Keratinocyte (primary cell): ENCODE measurements around the gene MYH2. TPM values are rescaled to one million over a fixed set of nuclear protein-coding genes. Genes with fewer than 3 reads are reported as not detected.

Source experiments
- DNase-seq: peaks from one replicate; pipeline ENCODE4 v3.0.0-alpha.2; 2011; ENCODE audit warnings: low read depth, missing footprints, low spot score
- FAIRE-seq: peaks from 2 replicates; lab custom pipeline; 2011; peaks lifted over from hg19 to GRCh38; lab: Jason Lieb, UNC
- H2AFZ ChIP-seq: 2 replicates; pipeline ENCODE4 v1.6.0; 2012; ENCODE audit warnings: low read length, control low read depth, inconsistent platforms; ENCODE audit not compliant: control insufficient read depth
- H3K27ac ChIP-seq: 2 replicates; pipeline ENCODE4 v1.5.1; 2011; ENCODE audit warnings: low read length; ENCODE audit not compliant: control insufficient read depth, insufficient read depth
- H3K27me3 ChIP-seq: 3 replicates; pipeline ENCODE4 v1.6.0; 2011; ENCODE audit warnings: low read length; ENCODE audit not compliant: control insufficient read depth, insufficient read depth; ENCODE audit errors: extremely low read depth
- H3K36me3 ChIP-seq, 2 experiments: 2 replicates in 1 of 2; 3 replicates in 1 of 2; pipeline ENCODE4 v1.5.1; 2011; ENCODE audit warnings: low read length in 2 of 2, mild to moderate bottlenecking in 1 of 2; ENCODE audit not compliant: control insufficient read depth in 2 of 2, insufficient read depth in 2 of 2; ENCODE audit errors: extremely low read depth in 1 of 2
- H3K4me1 ChIP-seq: 3 replicates; pipeline ENCODE4 v1.5.1; 2011; ENCODE audit warnings: low read length; ENCODE audit not compliant: control insufficient read depth, insufficient read depth; ENCODE audit errors: extremely low read depth
- H3K4me2 ChIP-seq: 3 replicates; pipeline ENCODE4 v1.6.0; 2011; ENCODE audit warnings: low read depth, low read length; ENCODE audit not compliant: control insufficient read depth, insufficient read depth; ENCODE audit errors: extremely low read depth
- H3K4me3 ChIP-seq, 3 experiments: fragments of 200-600 bp in 1 of 3; sonication (generic) in 1 of 3; 2 replicates in 2 of 3; 3 replicates in 1 of 3; pipeline ENCODE4 v1.5.1; 2011 to 2016; ENCODE audit warnings: low read length in 3 of 3, mild to moderate bottlenecking in 3 of 3, control low read depth in 2 of 3, inconsistent platforms in 1 of 3, low read depth in 1 of 3, mixed read lengths in 1 of 3, mixed run types in 1 of 3, moderate library complexity in 1 of 3; ENCODE audit not compliant: control insufficient read depth in 2 of 3, insufficient read depth in 2 of 3; ENCODE audit errors: extremely low read depth in 1 of 3
- H3K79me2 ChIP-seq: 2 replicates; pipeline ENCODE4 v1.6.0; 2012; ENCODE audit warnings: low read length; ENCODE audit not compliant: control insufficient read depth, insufficient read depth
- H3K9ac ChIP-seq: 3 replicates; pipeline ENCODE4 v1.6.0; 2011; ENCODE audit warnings: low read length; ENCODE audit not compliant: control insufficient read depth, insufficient read depth; ENCODE audit errors: extremely low read depth
- H3K9me1 ChIP-seq: 3 replicates; pipeline ENCODE4 v1.6.0; 2011; ENCODE audit warnings: low read length; ENCODE audit not compliant: control insufficient read depth, insufficient read depth; ENCODE audit errors: extremely low read depth
- H3K9me3 ChIP-seq: 2 replicates; pipeline ENCODE4 v1.5.1; 2012; ENCODE audit warnings: low read depth, low read length; ENCODE audit not compliant: control insufficient read depth
- H4K20me1 ChIP-seq: 3 replicates; pipeline ENCODE4 v1.6.0; 2011; ENCODE audit warnings: low read length; ENCODE audit not compliant: control insufficient read depth, insufficient read depth; ENCODE audit errors: extremely low read depth
- EZH2 ChIP-seq: IDR thresholded peaks from one replicate; pipeline ENCODE4 v1.6.1; 2012; ENCODE audit warnings: inconsistent platforms, mild to moderate bottlenecking, low read length, moderate library complexity
- dilution Hi-C: fragments of 300-500 bp; cut with MboI; formaldehyde crosslinking; loops from one replicate; pipeline ENCODE4 v1.7.0; 2020; ENCODE audit warnings: low sequenced_read_pairs; ENCODE audit not compliant: extremely low pct_ligation_motif_present
- polyA plus RNA-seq, 5 experiments: library from polyadenylated mRNA; depleted of rRNA in 3 of 5; stranded (reverse) in 3 of 5; stranded (forward) in 1 of 5; unstranded in 1 of 5; fragments of >200 nt; gene quantifications; 1 replicate in 1 of 5; 2 replicates in 3 of 5; 3 replicates in 1 of 5; pipeline versions ENCODE4 v1.2.1 to v1.2.3, GENCODE V29; 2011 to 2012; ENCODE audit warnings: missing spikeins in 2 of 5, low read depth in 1 of 5, low replicate concordance in 1 of 5
- TF ChIP-seq, protein P1 (sequence below), 3 experiments: IDR thresholded peaks in 1 of 3; conservative IDR thresholded peaks in 1 of 3; optimal IDR thresholded peaks in 1 of 3; 2 replicates in 2 of 3; 3 replicates in 1 of 3; pipeline versions ENCODE3 to v1.5.1; 2011; ENCODE audit warnings: low read length in 3 of 3, mild to moderate bottlenecking in 3 of 3, moderate library complexity in 2 of 3, control low read depth in 1 of 3, inconsistent platforms in 1 of 3; ENCODE audit not compliant: insufficient read depth in 2 of 3; ENCODE audit errors: extremely low read depth in 1 of 3

The MYH2 gene
- polyA plus RNA-seq, 1 donor (not counting 4 experiments of a cell fraction or from before 2014, with no cell fraction given): not detected

DNA sequence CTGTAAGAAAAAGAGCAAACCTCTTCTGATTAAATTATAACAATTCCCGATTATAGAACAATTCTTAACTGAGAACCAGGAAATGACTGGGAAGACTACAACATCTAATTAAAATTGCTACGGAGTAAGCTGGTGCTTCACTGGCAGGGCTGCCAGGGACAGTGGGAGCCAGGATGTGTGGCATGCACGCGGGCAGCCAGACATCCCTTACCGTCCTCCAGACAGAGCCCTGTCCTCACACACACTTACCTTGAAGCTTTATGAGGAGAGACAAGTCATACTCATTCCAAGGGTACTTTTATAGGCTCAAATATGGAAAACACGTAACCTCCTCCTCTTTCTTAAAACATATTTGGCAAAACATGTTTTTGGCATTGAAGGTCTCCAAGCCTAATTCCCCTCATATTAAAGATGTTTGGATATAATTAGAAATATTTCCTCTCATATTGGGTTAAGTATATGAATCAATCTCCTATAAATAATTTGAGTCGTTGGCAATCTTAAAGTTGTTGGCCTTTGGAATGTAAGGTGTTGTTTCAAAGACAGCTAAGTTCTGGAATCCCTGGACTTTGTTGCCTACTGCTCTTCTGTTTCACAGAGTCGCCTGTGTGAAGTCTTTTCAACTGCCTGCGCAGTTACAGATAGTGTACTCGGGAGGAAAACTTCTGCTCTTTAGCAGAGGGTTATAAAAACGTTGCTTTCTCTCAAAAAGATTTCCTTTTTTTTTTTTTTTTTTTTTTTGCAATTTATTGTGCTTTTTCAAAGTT lies 31.0 kb downstream of the MYH2 start, which contains the start of gene MYH1:
Gene MYH1, minus strand, starts transcription at position 272 of the 767 bp plus-strand sequence. CDS start 1,900 bp downstream, outside the sequence.
- DNase-seq (no peak), FAIRE-seq (no peak)
- Histone ChIP-seq H3K36me3 (no peaks in the 10 kb centered on the region), H3K79me2 (no peaks in the 10 kb centered on the region), H3K9ac (no peak within 1 kb of the TSS), H3K4me1 (no peaks in the 10 kb centered on the region), H3K27me3 (no peaks in the 10 kb centered on the region), H4K20me1 (no peaks in the 10 kb centered on the region), H2AFZ (no peak within 1 kb of the TSS), H3K9me3 (no peaks in the 10 kb centered on the region), H3K4me3 (no peak within 1 kb of the TSS), H3K4me2 (no peak within 1 kb of the TSS), H3K9me1 (no peaks in the 10 kb centered on the region), H3K27ac (no peak within 1 kb of the TSS)
- no peak for TF ChIP-seq EZH2
- TF ChIP-seq, protein P1, sequence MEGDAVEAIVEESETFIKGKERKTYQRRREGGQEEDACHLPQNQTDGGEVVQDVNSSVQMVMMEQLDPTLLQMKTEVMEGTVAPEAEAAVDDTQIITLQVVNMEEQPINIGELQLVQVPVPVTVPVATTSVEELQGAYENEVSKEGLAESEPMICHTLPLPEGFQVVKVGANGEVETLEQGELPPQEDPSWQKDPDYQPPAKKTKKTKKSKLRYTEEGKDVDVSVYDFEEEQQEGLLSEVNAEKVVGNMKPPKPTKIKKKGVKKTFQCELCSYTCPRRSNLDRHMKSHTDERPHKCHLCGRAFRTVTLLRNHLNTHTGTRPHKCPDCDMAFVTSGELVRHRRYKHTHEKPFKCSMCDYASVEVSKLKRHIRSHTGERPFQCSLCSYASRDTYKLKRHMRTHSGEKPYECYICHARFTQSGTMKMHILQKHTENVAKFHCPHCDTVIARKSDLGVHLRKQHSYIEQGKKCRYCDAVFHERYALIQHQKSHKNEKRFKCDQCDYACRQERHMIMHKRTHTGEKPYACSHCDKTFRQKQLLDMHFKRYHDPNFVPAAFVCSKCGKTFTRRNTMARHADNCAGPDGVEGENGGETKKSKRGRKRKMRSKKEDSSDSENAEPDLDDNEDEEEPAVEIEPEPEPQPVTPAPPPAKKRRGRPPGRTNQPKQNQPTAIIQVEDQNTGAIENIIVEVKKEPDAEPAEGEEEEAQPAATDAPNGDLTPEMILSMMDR (optimal IDR thresholded peaks at IDR 0.05 in 1 of 3, IDR thresholded peaks at IDR 0.05 in 1 of 3, conservative IDR thresholded peaks at IDR 0.05 in 1 of 3; ENCODE audit: extremely low read depth in 1 of 3, insufficient read depth in 2 of 3, low read length in 3 of 3): no peak
- dilution Hi-C loops: no loop called here

DNA sequence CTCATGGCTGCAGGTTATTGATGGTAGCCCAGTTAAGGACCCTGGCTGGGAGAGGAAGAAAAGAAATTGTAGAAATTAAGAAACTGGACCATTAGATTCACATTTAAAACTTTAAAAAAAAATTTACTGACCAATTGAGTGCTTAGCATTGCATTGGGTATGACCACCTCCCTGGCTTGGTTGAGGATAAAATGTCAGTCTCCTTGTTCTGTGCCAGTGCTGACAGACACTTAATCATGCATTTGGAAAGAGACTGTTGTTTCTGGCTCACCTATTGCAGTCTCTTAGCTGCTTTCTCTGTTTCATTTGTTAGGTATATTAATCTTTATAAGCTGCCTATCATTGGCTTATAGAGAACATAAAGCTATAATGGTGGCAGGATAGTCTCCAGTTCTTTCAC lies 32.8 kb downstream of the MYH2 start:
- no peaks in the 10 kb centered on the region for H3K4me1 ChIP-seq
- no peaks in the 10 kb centered on the region for H3K79me2 ChIP-seq
- no peak overlapping the region for H3K9ac ChIP-seq
- H4K20me1 ChIP-seq: no peaks in the 10 kb centered on the region
- no peak overlapping the region for H3K27ac ChIP-seq
- H3K9me3 ChIP-seq: no peaks in the 10 kb centered on the region
- no peaks in the 10 kb centered on the region for H3K36me3 ChIP-seq
- no peak overlapping the region for H2AFZ ChIP-seq
- H3K4me2 ChIP-seq: no peak overlapping the region
- FAIRE-seq (no peak), DNase-seq (no peak)
- TF ChIP-seq EZH2: no peak
- TF ChIP-seq, protein P1 (optimal IDR thresholded peaks at IDR 0.05 in 1 of 3, IDR thresholded peaks at IDR 0.05 in 1 of 3, conservative IDR thresholded peaks at IDR 0.05 in 1 of 3; ENCODE audit: extremely low read depth in 1 of 3, insufficient read depth in 2 of 3, low read length in 3 of 3): no peak
- no peaks in the 10 kb centered on the region for H3K27me3 ChIP-seq
- dilution Hi-C loops: no loop called here
- H3K4me3 ChIP-seq: no peak overlapping the region
- H3K9me1 ChIP-seq: no peaks in the 10 kb centered on the region
